ENCODE results near the gene FHAD1. TPM values are rescaled to one million over a fixed set of nuclear protein-coding genes. Genes with fewer than 3 reads are reported as not detected.

The FHAD1 gene
- total RNA-seq, 1 donor from 2014 or later: under 0.01 TPM

DNA sequence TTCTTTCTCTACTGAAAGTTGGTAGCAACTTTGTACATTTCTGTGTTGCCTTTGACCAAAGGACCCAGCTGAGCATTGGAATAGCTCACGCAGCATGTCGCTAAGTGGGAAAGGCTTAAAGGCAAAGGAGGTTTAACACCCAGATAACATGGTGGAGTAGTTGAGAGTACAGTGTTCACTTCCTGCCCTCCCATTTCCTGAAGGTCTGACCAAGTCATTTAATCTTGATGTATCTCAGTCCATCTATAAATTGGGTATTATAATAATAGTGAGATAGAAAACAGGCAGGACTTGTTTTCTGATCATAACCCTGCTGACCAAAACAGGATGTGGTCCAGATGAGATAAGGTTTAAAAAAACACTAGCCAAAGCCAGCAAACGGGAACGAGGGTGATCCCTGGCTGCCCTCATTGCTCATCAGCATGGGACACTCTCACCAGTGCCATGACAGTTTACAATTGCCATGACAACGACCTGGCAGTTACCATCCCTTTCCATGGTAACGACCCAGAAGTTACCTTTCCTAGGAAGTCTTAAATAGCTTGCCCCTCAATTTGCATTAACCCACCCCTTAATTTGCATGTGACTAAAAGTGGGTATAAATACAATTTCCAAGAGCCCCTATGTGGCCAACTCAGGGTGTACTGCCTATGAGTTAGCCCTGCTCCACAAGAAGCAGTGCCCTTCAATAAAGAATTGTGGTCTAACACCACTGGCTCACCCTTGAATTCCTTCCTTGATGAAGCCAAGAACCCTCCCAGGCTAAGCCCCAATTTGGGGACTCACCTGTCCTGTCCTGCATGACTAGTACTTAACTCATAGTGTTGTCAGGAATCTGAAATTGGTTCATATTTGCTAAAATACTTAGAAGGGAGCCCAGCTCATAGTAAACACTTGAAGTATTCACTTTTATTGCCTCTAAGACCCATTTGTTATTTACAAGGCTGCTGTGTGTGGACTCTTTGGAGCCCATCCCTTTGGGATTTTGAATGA is 28.4 kb upstream of the FHAD1 start:
- DNase-seq: peak; percentile 99

DNA sequence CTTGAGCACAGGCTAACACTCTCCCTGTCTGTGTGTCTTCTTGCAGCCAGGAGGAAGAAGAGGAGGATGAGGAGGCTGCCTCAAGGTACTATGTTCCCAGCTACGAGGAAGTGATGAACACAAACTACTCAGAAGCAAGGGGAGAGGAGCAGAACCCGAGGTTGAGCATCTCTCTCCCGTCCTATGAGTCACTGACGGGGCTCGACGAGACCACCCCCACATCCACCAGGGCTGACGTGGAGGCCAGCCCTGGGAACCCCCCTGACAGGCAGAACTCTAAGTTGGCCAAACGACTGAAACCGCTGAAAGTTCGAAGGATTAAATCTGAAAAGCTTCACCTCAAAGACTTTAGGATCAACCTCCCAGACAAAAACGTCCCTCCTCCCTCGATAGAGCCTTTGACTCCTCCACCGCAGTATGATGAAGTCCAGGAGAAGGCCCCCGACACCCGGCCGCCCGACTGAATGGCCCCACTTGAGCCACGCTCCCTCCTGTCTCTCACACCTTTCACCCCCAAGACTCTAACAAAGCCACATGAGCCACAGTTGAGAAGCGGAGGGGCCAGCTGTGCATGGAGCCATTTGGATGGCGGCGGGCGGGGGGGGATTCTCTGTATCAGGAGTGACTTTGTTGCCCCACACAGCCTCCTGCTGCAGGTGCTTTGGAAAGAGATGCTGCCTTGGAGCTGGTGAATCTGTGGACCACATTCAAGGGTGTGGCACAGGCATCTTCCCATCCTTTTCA is 27.6 kb upstream of the FHAD1 start:
- no peak for DNase-seq

DNA sequence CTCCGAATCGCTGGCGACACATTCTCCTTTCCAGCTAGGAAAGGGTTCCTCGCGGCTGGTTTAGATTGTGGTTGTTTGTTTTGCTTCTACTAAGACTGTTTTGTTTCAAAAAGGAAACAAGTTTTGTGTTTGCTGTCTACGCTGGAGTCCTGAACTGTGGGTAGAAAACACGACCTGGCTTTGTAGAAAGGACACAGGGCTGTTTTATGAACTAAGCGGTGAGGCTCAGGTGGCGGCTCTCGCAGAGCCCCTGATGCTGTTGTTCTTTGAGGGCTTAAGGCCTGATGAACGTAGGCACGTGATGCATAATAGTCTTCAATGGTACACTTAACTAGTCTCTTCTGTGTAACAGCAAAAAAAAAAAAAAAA is 27.0 kb upstream of the FHAD1 start:
- DNase-seq: no peak

DNA sequence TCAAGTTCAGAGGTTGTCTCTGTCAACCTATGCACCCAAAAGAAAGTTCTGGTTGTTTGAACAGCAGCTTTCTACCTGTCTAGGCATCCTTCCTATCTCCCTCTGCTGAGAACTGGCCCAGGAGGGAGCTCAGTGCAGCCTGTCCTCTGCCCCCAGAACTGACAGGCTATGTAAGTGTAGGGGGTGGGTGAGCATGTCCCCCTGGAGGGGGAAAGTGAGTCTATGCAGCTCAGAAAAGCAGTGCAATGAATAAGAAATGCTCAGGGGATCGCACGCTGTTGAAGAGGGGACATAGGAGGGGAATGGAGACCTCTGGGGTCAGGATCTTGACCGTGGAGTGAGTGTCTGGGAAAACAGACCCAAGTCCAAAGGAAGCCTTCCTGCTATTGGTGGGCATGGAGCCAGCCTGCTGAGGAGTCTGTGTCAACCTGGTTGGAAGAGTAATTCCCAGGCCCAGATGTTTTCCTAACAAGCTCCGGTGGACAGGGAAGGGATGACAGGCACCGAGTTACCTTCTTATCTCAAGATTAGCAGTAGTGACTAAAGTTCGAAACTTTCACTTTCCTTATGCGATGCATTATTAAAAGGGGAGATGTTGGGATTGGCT is 26.1 kb upstream of the FHAD1 start:
- no peak for DNase-seq

DNA sequence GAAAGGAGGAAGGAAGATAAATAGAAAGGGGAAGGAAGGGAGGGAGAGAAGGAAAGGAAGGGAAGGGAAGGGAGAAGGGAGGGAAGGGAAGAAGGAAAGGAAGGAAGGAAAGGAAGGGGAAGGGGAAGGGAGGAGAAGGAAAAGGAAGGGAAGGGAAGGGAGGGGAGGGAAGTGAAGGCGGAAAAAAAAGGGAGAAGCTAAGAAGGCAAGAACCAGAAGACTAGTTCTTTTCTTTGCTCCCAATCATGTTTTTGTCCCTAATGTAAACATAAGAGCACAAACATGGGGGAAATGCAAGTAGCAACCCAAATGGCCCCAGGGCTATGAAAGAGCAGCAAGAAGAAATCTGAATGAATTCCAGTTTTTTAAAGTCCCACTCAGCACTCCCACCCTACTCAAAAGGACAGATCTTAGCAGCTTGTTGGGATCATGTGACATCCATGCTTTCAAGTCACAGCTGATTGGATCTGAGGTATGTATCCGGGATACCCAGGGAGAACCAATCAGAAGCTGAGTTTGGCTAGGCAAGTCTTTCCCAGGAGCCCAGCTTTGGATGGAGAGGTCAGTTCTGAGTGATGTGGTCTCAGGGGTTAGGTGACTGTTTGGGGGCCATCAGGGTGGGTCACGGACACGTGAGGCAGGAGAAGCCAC is 24.2 kb upstream of the FHAD1 start:
- no peak for DNase-seq

DNA sequence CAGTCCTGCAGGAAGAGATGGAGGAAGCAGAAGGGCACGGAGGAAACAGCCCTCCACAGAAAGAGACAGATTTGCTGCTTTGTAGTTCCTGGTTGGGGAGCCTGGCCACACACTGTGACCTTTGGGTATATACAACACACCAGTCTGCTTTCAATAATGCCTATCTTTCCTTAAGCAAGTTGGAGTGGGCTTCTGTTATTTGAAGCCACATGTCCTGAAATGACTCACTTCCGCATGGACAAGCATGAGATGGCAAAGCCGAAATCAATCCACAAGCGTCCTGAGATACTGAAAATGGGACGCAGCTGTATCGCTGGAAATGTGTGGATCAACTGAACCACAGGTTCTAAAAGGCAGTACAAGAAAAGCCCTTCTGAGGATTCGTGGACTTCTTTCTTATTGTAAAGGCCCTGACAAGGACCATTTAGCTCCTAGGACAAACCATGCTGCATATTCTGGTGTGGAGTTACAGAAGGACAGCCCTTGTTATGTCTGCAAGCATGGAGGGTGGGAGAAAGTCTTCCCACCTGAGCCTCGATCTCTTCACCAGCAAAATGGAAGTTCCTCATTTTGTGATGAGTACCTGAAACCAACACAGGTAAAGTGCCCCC is 22.7 kb upstream of the FHAD1 start:
- DNase-seq: peak; percentile 57

DNA sequence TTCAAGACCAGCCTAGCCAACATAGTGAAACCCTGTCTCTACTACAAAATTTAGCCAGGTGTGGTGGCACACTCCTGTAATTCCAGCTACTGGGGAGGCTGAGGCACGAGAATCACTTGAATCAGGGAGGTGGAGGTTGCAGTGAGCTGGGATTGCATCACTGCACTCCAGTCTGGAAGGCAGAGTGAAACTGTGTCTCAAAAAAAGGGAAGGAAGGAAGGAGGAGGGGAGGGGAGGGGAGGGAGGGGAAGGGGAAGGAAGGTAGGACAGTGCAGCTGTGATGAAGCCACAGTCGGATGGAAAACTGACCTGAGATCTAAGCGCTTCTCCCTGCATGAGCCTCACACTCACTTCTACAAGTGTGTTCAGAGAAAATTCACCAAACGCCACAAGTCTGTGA is 22.0 kb upstream of the FHAD1 start:
- DNase-seq: no peak

DNA sequence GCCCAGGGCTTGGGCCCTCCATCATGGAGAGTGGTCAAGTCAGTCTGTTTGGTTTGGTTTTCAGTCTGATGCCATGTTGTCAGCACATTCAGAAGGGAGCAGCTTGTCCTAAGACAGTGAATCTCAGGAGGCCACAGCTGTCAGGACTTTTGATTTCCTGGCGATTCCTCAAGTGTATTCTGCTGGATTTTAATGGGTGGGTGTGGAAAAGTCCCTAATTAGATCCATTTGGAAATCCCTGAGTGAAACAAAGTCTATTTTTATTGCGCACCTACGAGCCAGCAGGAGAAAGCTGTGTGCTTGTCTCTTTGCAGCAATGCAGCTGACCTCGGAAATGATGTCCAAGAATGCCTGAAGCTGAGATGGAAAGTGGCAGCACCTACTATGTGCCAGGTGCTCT is 21.6 kb upstream of the FHAD1 start:
- DNase-seq: no peak

DNA sequence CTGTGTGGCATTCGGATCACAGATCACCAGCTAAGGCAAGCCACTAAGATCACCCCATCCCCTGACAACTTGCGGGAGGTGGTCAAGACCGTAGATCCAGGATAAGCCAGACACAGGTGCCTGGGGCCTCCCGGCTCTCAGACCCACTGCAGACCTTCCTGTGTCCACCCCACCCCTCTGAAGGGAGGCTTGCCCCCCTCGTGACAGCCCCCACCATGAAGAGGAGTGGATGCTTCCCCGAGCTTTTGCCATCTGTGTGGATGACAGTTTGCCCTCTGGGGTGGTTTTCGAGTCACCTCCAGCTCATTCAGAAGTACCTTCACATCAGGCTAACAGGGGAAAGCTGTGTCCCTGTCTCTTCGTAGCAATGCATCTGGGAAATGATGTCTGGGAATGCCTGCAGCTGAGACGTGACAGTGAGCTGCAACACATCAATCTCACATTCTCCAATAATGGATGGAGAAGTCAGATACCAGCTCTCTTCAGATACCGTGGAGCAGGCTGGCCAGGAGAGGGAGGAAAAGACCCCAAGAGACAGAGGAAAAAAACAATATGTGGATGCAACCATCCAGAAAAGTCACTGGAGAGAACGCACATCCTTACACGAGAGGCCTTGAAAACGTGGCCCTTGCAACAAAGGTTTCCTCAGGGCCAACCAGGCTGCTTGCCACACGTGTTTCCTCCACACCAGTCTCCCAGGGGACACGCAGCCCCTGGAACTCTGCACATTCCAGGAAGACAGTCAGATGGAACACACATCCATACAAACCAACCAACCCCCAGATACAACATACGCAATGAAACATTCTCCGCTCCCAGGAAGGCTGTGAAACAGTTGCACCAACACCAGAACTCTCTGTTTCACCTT is 20.4 kb upstream of the FHAD1 start:
- DNase-seq: no peak

DNA sequence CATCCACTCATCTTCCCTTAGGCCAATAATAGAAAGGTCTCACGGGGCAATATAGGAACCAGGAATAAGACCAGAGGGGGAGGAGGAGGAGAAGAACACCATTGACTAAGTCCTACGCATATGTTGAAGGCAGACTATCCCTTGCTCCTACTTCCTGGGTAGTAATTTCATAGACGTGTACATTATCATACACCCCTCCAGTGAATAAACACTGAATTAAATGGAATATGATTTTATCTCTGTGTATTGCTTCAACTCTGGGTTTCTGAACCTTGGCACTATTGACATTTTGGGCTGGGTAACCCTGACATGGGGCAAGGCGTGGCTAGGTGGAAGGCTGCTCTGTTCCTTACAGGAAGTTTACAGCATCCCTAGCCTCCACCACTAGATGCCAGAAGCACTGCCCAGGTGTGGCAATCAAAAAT is 17.3 kb upstream of the FHAD1 start:
- DNase-seq: no peak

DNA sequence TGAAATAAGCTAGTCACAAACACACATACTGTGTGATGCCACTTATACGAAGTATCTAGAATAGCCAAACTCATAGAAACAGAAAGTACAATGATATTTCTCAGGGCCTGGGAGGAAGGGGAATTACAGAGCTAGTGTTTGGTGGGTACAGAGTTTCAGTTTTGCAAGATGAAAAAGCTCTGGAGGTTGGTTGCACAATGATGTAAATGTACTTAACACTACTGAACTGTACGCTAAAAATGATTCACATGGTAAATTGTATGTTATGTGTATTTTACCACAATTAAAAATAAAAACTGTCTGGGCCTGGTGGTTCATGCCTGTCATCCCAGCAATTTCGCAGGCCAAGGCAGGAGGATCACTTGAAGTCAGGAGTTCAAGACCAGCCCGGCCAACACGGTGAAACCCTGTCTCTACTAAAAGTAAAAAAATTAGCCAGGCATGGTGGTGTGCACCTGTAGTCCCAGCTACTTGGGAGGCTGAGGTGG is 15.3 kb upstream of the FHAD1 start:
- no peak for DNase-seq

DNA sequence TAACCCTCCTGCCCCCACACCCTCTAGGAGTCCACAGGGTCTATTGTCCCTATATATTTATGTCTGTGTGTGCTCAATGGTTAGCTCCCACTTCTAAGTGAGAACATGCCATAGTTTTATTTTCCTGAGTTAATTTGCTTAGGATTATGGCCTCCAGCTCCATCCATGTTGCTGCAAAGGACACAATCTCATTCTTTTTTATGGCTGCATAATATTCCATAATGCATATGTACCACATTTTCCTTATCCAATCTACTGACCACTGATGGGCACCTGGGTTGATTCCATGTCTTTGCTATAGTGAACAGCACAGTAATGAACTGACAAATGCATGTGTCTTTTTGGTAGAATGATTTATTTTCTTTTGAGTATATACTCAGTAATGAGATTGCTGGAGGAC is 13.3 kb upstream of the FHAD1 start:
- no peak for DNase-seq

DNA sequence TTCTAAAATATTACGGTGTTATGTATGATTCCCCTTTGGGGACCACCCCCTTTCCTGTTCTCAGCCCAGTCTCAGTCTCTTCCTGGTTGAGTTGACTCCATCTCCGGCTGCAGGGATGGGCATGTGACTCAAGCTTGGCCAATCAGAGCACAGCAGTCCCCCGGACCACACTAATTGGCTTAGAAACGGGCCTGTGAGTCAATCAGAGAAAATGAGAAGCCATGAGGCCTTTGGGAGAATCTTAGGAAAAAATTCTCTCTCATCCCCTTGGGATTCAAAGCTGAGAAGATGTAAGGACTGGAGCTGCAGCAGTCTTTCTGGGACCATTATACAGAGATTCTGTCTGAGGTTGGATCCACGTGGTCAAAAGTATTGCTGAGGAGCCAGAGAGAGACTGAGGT is 10.7 kb upstream of the FHAD1 start:
- no peak for DNase-seq

DNA sequence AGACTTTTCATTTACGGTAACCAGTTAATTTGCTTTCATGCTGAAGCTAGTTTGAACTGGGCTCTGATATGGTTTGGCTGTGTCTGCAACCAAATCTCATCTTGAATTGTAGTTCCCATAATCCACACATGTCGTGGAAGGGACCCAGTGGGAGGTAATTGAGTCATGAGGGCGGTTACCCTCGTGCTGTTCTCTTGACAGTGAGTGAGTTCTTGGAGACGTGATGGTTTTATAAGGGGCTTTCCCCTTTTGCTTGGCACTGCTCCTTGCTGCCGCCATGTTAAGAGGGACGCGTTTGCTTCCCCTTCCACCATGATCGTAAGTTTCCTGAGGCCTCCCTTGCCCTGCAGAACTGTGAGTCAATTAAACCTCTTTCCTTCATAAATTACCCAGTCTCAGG is 10.3 kb upstream of the FHAD1 start:
- no peak for DNase-seq

DNA sequence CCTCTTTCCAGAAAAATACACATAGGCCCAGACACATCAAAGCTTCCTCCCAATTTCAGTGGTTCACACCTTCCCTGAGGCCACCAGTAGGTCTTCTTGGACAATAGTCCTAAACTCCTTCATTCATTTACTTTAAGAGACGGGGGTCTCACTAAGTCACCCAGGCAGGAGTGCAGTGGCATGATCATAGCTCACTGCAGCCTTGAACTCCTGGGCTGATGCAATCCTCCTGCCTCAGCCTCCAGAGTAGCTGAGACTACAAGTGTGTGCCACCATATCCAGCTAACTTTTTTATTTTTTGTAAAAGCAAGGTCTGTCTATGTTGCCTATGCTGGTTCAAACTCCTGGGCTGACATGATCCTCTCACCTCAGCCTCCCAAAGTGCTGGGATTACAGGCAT is 8.2 kb upstream of the FHAD1 start:
- no peak for DNase-seq

DNA sequence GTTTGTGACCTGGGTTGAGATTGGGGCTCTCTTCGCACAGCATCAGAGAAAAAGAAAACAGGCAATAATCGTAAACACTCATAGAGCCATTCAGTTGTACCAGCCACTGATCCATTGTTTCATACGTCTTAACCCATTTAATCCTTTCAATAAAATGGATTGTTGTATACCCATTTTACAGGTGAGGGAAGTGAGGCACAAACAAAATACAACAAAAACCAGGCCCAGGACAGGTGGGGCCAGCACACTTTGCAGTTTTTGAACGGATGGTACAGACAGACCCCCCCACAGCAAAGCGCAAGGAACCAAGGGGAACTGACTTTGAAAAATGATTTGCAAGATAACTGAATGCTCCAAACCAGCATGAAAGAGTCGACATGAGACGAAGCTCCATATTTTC is 4.3 kb upstream of the FHAD1 start:
- no peak for DNase-seq

DNA sequence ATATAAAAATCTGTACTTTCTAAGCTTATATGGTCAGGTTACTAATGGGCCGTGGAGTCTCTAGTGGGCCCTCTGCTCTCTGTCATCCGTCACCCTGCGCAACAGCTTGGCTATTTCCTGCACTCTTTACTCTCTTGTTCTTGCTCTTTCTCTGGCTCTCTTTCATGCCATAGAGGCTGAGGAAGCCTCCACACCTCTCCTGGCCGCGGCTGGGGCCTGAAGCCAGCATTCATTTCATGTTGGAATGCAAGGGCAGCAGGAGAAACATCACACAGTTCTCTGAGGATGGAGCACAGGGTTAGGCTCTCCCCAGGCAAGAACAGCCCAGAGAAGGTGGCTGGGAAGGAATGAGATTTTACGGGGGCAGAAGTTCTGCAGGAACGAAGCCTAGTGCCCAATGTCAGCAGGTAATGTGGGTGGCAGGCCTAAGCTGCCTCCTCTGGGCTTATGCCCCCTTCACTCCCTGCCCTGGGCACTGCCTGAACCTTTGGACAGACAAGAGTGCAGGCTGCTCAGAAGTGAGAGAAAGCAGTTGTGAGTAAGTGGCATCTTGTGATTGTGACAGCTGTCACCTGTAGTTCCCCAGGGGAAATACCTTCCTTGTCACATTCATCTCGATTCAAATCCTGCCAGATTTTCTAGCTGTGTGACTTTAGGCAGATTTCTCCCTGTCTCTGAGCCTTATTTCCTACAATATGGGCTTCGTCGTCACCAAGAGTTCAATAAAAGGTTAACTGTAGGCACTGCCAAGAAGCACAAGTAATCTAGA is 3.6 kb upstream of the FHAD1 start:
- DNase-seq: no peak

DNA sequence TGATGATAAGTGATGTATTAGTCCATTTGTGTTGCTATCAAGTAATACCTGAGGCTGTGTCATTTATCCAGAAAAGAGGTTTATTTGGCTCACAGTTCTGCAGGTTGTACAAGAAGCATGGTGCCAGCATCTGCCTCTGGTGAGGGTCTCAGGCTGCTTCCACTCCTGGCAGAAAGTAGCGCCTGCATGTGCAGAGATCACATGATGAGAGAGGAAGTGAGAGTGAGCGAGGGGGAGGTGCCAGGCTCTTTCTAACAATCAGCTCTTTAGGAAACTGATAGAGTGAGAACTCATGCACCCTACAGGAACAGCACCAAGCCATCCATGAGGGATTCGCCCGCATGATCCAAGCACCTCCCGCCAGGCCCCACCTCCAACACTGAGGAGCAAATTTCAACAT is 2.2 kb upstream of the FHAD1 start:
- DNase-seq: no peak

DNA sequence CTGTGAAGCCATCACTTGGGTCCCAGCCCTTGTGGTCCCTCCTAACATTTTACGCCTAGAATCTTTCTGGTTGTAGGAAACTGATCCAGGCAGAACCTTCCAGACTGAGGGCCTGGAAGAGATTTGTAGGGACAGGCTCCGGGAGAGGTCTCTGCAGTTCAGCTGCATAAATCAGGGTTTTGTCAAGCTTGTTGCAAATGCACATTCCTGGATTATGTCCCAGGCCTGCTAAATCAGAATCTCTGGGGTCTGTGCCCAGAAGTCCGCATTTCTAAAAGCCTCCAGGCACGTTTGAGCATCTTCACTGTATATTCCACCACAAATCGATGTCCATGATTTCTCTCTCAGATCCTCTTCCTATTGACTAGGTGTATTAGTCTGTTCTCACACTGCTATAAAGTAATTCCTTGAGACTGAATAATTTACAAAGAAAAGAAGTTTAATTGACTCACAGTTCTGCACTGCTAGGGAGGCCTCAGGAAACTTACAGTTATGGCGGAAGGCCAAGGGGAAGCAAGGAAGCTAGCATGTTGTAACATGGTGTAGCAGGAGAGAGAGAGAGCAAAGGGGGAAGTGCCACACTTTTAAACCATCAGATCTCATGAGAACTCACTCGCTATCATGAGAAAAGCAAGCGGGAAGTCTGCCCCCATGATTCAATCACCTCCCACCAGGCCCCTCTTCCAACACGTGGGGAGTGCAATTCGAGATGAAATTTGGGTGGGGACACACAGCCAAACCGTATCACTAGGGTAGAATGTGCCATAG is 1.2 kb upstream of the FHAD1 start:
- DNase-seq: peak; percentile 39

DNA sequence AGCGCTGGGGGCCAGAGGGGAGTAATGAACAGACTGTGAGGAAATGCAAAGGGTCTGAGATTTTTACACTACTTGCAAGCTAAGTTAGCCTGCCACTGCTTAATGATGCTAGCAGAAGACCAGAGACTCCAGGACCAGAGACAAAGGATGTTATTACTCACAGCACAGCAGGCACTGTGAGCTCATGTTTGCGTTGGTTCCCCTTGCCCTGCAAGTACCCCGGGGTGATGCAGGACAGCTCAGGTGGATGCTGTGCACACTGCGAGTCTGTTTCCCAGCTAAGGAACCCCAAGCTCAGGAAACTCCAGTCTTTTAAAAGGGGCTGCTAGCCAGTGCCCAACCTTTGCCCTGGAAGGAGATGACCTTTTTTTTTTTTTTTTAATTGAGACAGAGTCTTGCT is 1.2 kb downstream of the FHAD1 start:
- no peak for DNase-seq

Data from dermis blood vessel endothelial cell (primary cell).